Cardiac ventricle fibroblast (primary cell): Measurements from ENCODE around the gene FCHO1. TPM values are rescaled to one million over a fixed set of nuclear protein-coding genes. Genes with fewer than 3 reads are reported as not detected.

Experiments used
- total RNA-seq: library from RNA; depleted of rRNA; stranded (reverse); fragments of >200 nt; gene quantifications from 2 replicates; pipeline ENCODE4 v1.2.3, GENCODE V29; 2015

The FCHO1 gene
- 0.50 and 0.68 TPM in 2 replicates for total RNA-seq

GRCh38 chr19:17751103-17751911 is at the start of gene FCHO1:
Gene FCHO1 (plus strand): TSS chr19:17751477. CDS start chr19:17755165, 3,688 bp downstream.

GRCh38 chr19:17718947-17719711 is 32.1 kb upstream of the FCHO1 start, which contains the start of gene MAP1S:
Gene MAP1S (plus strand): TSS chr19:17719480. CDS start chr19:17719503, 23 bp downstream.

GRCh38 chr19:17794731-17795494 is 43.6 kb downstream of the FCHO1 start, which contains the start of gene B3GNT3:
Gene B3GNT3 (plus strand): TSS chr19:17795138. CDS start chr19:17807808, 12,670 bp downstream.

GRCh38 chr19:17821190-17821589 is 69.9 kb downstream of the FCHO1 start, which contains the start of gene INSL3:
Gene INSL3 (minus strand): TSS chr19:17821519. CDS start chr19:17821506, 13 bp downstream.

Other genes starting within 250 kb of the FCHO1 start
- 116 and 122 TPM in 2 replicates for gene PGLS, start 239.8 kb upstream of the FCHO1 start, total RNA-seq
- 98.8 and 103 TPM in 2 replicates for gene COLGALT1, start 195.8 kb upstream of the FCHO1 start, total RNA-seq
- 0.06 TPM in 1 of 2 replicates, not detected in the other for gene UNC13A, start 63.1 kb upstream of the FCHO1 start, total RNA-seq
- 28.3 and 29.8 TPM in 2 replicates for gene MAP1S, start 32.0 kb upstream of the FCHO1 start, total RNA-seq
- not detected in 2 replicates for gene B3GNT3, start 43.7 kb downstream of the FCHO1 start, total RNA-seq
- gene INSL3, start 70.0 kb downstream of the FCHO1 start, total RNA-seq, result not detected in 2 replicates
- 6.3 and 7.7 TPM in 2 replicates for gene JAK3, start 96.5 kb downstream of the FCHO1 start, total RNA-seq
- 1,805 and 2,205 TPM in 2 replicates for gene RPL18A, start 108.4 kb downstream of the FCHO1 start, total RNA-seq
- not detected in 2 replicates for gene SLC5A5, start 120.5 kb downstream of the FCHO1 start, total RNA-seq
- 51.8 and 67.5 TPM in 2 replicates for gene CCDC124, start 181.5 kb downstream of the FCHO1 start, total RNA-seq
- gene KCNN1, start 215.6 kb downstream of the FCHO1 start, total RNA-seq, result 0.06 TPM in 1 of 2 replicates, not detected in the other